Astrocyte of the cerebellum (primary cell): ENCODE data around the gene PGBD5.

Experiments used
- DNase-seq: peaks from one replicate; pipeline ENCODE4 v3.0.0-alpha.2; 2011; ENCODE audit warnings: low read depth
- H3K4me3 ChIP-seq: 2 replicates; pipeline ENCODE4 v1.5.1; 2011; ENCODE audit warnings: mild to moderate bottlenecking, low read depth, low read length, moderate library complexity
- CTCF ChIP-seq: IDR thresholded peaks from 2 replicates; pipeline ENCODE4 v1.5.1; 2012; ENCODE audit warnings: low read length, low read depth, moderate library complexity, mild to moderate bottlenecking; ENCODE audit errors: missing control alignments
- in situ Hi-C: cut with HindIII; loops from 2 replicates; pipeline ENCODE4 v1.10.0; 2017; ENCODE audit warnings: low sequenced_read_pairs

PGBD5 gene

GRCh38 chr1:230274254-230274653, 151.9 kb downstream of the PGBD5 start:
- no peak for DNase-seq
- TF ChIP-seq CTCF, result no peak
- in situ Hi-C loops, result no loop called here
- H3K4me3 ChIP-seq, result no peak overlapping the region

GRCh38 chr1:230273141-230273710, 152.9 kb downstream of the PGBD5 start:
- no peak overlapping the region for H3K4me3 ChIP-seq
- in situ Hi-C loops, result no loop called here
- no peak for TF ChIP-seq CTCF
- DNase-seq, result no peak

- TF ChIP-seq CTCF, result no peak
- no peak for DNase-seq
- in situ Hi-C loops, result no loop called here
- no peak overlapping the region for H3K4me3 ChIP-seq
Measured at GRCh38 chr1:230272557-230272956, 153.6 kb downstream of the PGBD5 start.

GRCh38 chr1:230271300-230272035, 154.7 kb downstream of the PGBD5 start:
- TF ChIP-seq CTCF, result no peak
- in situ Hi-C loops, result no loop called here
- DNase-seq, result no peak
- no peak overlapping the region for H3K4me3 ChIP-seq

- in situ Hi-C loops, result no loop called here
- no peak overlapping the region for H3K4me3 ChIP-seq
- no peak for TF ChIP-seq CTCF
- DNase-seq, result no peak
Measured at GRCh38 chr1:230270559-230271281, 155.4 kb downstream of the PGBD5 start.

GRCh38 chr1:230270185-230270558, 156.0 kb downstream of the PGBD5 start:
- DNase-seq, result no peak
- in situ Hi-C loops, result no loop called here
- H3K4me3 ChIP-seq, result no peak overlapping the region
- TF ChIP-seq CTCF, result no peak
